C4-2B (cell line): Measurements from ENCODE around the gene TOM1L2.
A peak's percentile ranks its signal among the peaks of the same experiment; 100 is the strongest.

Source experiments
- H3K27ac ChIP-seq: fragments of 450-650 bp; 2 replicates; pipeline ENCODE4 v1.5.1; 2017
- CTCF ChIP-seq: fragments of 450-650 bp; conservative IDR thresholded peaks from 2 replicates; pipeline ENCODE4 v1.5.1; 2017; ENCODE audit warnings: mild to moderate bottlenecking
- ZFX ChIP-seq: fragments of 450-650 bp; IDR thresholded peaks from 2 replicates; pipeline ENCODE4 v1.6.1; 2017

Gene TOM1L2

DNA sequence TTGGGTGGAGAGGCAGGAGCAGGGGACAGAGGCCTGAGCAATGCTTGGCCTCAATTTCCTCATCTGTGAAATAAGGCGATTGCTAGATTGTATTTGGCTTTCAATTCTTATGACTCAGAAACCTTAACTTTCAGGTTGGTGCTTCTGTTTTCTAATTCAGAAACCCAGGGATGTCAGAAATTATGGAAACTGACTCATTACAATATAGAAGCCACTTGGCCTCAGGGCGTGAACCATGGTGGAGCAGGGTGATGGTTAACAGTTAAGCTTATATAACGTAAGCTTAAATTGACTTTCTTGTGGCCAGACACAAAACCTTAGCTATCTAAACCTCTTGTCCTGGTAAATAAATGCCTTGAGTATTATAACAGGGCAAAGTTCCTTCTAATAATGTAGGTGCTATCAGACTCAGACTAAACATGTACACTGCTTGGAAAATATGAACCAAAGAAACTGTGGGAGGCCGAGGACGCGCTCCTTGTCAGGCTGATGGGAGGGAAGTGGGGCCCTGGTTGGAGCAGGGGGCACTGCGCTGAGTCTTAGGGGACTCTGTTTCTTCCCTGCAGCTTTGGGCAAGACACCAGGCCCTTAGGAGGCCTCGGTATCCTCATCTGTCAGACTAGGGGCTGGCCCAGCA, 118.3 kb downstream of the TOM1L2 start:
- no peak overlapping the region for H3K27ac ChIP-seq
- no peak for TF ChIP-seq ZFX
- TF ChIP-seq CTCF, result no peak

GRCh38 chr17:17852930-17853329, 119.3 kb downstream of the TOM1L2 start:
- no peak overlapping the region for H3K27ac ChIP-seq
- TF ChIP-seq ZFX (no peak), CTCF (no peak)

DNA sequence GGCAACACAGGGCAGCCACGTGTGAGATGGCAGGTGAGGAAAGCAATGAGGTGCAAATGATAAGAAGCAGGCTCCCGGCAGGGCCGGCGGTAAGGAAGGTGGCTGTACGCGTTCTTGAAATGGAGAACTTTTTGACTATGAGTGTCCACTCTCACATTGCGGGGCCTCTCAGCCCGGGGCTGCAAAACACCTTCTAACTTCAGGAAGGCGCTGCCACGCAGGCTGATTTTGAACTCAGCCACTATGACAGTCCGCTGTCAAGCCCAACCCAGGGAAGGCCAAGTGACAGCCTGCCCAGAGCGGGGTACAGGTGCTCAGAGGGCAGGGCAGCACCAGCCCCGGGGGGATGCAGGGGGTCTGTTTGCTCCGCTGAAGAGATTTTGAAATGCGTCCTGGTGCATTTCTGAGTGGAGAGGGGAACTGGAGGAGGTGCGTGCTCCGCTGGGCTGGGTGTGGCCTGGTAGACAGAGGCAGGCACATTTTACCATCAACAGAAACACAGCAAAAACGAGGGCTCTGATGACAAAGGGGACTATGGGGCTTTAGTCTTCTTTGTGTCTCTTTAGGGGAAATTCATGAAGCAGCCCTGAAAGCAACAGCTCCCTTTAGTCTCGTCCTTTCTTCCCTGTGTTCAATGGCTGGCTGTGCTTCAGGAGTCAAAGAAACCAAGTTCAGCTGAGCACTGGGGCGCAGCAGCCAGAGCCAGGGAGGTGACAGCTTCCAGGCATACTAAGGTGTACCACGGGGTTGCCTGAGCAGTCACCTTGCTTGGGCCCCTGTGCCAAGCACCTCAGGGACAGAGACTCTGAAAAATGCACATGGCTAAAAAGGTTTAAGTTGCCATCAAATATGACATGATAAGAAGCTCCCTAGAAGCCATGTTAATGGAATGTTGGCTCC, 120.8 kb downstream of the TOM1L2 start:
- TF ChIP-seq ZFX, result no peak
- no peak for TF ChIP-seq CTCF

DNA sequence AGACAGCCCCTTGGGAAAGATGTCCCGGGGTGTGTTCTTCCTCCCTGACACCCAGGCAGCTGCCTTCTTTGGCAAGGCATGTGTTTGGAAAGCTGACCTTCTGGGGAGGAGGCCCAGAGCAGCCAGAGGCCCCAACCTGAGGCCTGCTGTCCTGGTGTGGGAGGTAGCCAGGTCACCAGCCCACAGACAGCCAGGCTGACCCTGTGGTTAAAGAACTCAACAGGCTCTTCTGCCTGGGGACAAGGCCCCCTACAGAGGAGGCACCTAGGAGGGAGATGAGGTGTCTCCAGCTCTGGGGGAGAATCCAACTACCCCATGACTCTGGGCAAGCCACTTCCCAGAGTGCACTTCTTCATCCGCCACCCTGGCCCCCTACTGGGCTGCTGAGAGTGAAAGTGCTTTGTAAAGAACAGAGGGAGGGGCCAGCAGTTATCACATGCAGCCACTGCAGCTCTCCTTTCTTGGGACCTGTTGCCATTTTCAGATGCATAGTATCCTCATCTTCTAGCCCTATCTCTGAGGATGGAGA, 122.3 kb downstream of the TOM1L2 start:
- TF ChIP-seq ZFX (no peak), CTCF (no peak)
- H3K27ac ChIP-seq, result peak overlapping the region; percentile 1; the same call in 1 of the 2 replicates

More for the DNA sequence above, 120.8 kb downstream of the TOM1L2 start:
- no peak overlapping the region for H3K27ac ChIP-seq

- peak overlapping the region; percentile 1; the same call in 1 of the 2 replicates for H3K27ac ChIP-seq
- TF ChIP-seq ZFX, result no peak
- no peak for TF ChIP-seq CTCF
Measured at GRCh38 chr17:17849147-17849820, 122.9 kb downstream of the TOM1L2 start.

DNA sequence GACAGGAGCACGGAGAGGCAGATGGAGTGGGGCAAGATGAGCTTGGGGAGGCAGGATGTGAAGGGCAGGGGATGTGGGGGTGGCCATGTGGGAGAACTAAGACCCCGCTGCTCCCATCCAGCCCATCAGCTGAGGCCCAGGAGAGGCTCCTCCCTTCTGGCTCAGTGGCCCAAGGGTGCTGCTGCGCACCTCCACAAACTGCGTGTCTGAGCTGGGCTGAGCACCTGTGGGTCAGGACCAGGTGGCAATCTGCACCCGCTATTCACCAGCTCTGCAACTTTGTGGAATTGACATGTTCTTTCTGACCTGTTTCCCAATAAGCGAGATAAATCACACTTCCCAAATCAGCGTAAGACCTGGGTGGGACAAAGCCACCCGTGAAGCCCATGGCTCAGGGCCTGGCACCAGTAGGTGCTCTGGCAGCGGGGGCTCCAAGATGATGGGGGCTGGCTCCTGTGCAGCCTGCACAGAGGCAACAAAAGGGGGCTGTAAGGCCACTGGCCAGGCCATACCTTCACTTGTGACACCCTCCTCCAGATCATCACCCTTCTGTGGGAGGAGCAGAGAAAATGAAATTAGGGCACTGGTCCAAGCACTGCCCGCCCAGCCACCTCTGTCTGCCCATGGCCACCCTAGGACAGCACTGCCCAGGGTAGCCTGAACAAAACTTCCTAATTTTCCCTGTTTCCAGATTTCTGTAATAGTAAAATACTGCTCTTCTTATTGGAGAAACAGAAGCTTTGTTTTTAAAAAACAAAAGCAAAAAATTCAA, 123.7 kb downstream of the TOM1L2 start:
- no peak overlapping the region for H3K27ac ChIP-seq

More for the DNA sequence above, 123.7 kb downstream of the TOM1L2 start:
- TF ChIP-seq ZFX (no peak), CTCF (no peak)
